Activated T-cell treated with anti-CD3 and anti-CD28 coated beads for 24 hours (primary cell): Measurements from ENCODE around the gene ANP32D.
"Not testable (repeated sequence)": the region's sequence is repeated elsewhere in the genome, so short reads cannot be mapped to it uniquely, and the experiment has no call there.

Source experiments
- DNase-seq: peaks from one replicate; pipeline ENCODE4 v3.0.0-alpha.2; 2020; ENCODE audit warnings: low read depth

The ANP32D gene

GRCh38 chr12:48472259-48472658 is at the start of gene ANP32D:
TSS of gene ANP32D (plus strand) at chr12:48472559. CDS start at chr12:48472665, 106 bp downstream.
- DNase-seq, result no peak

- no peak for DNase-seq
These were observed 49.2 kb upstream of the ANP32D start for GRCh38 chr12:48423171-48423570.

GRCh38 chr12:48424644-48425043 is 47.7 kb upstream of the ANP32D start:
- DNase-seq, result no peak

GRCh38 chr12:48434016-48434415 is 38.3 kb upstream of the ANP32D start:
- DNase-seq, result not testable (repeated sequence)

- no peak for DNase-seq
These were observed 31.3 kb upstream of the ANP32D start for GRCh38 chr12:48441069-48441468.

- no peak for DNase-seq
These were observed 30.0 kb upstream of the ANP32D start for GRCh38 chr12:48442179-48442847.

- DNase-seq, result no peak
These were observed 26.8 kb upstream of the ANP32D start for GRCh38 chr12:48445538-48445937.

- DNase-seq, result no peak
These were observed 26.1 kb upstream of the ANP32D start for GRCh38 chr12:48446161-48446776.

GRCh38 chr12:48447755-48448154 is 24.6 kb upstream of the ANP32D start:
- no peak for DNase-seq

GRCh38 chr12:48451372-48451771 is 21.0 kb upstream of the ANP32D start:
- no peak for DNase-seq

GRCh38 chr12:48452961-48453360 is 19.4 kb upstream of the ANP32D start:
- not testable (repeated sequence) for DNase-seq

GRCh38 chr12:48454667-48455066 is 17.7 kb upstream of the ANP32D start:
- no peak for DNase-seq

GRCh38 chr12:48455116-48455515 is 17.2 kb upstream of the ANP32D start:
- no peak for DNase-seq

GRCh38 chr12:48459259-48459658 is 13.1 kb upstream of the ANP32D start:
- DNase-seq, result no peak

GRCh38 chr12:48469027-48469426 is 3.3 kb upstream of the ANP32D start:
- not testable (repeated sequence) for DNase-seq

GRCh38 chr12:48473061-48473460 is 702 bp downstream of the ANP32D start:
- no peak for DNase-seq

- not testable (repeated sequence) for DNase-seq
These were observed 2.1 kb downstream of the ANP32D start for GRCh38 chr12:48474497-48474896.

- no peak for DNase-seq
These were observed 9.8 kb downstream of the ANP32D start, which contains the start of gene C12orf54 for GRCh38 chr12:48482198-48482597. TSS of gene C12orf54 (plus strand) at chr12:48482498. CDS start at chr12:48483297, 799 bp downstream.

- DNase-seq, result no peak
These were observed 10.6 kb downstream of the ANP32D start for GRCh38 chr12:48482930-48483329.

GRCh38 chr12:48486261-48486660 is 13.9 kb downstream of the ANP32D start:
- no peak for DNase-seq

- DNase-seq, result no peak
These were observed 14.3 kb downstream of the ANP32D start for GRCh38 chr12:48486679-48487078.

- no peak for DNase-seq
These were observed 16.7 kb downstream of the ANP32D start for GRCh38 chr12:48489012-48489411.

- DNase-seq, result not testable (repeated sequence)
These were observed 17.1 kb downstream of the ANP32D start for GRCh38 chr12:48489456-48489855.

GRCh38 chr12:48500281-48500680 is 27.9 kb downstream of the ANP32D start:
- DNase-seq, result not testable (repeated sequence)
